HG03060 (cell line): Measurements from ENCODE around the gene LRP3.
"Not testable (repeated sequence)": the region's sequence is repeated elsewhere in the genome, so short reads cannot be mapped to it uniquely, and the experiment has no call there.

Experiments used
- ATAC-seq: cut with Tn5 transposase; IDR thresholded peaks from one replicate; pipeline ENCODE4 v1.9.1; 2021; ENCODE audit warnings: low read depth, moderate number of reproducible peaks; ENCODE audit not compliant: unreplicated experiment

LRP3 gene

GRCh38 chr19:33175886-33176669 is 18.1 kb upstream of the LRP3 start:
- no peak for ATAC-seq

GRCh38 chr19:33176670-33177416 is 17.3 kb upstream of the LRP3 start:
- peak; percentile 75 for ATAC-seq

- peak; percentile 12 for ATAC-seq
These were observed 16.6 kb upstream of the LRP3 start for GRCh38 chr19:33177417-33177979.

- ATAC-seq, result no peak
These were observed 7.5 kb upstream of the LRP3 start for GRCh38 chr19:33186431-33187182.

GRCh38 chr19:33187183-33187540 is 7.0 kb upstream of the LRP3 start:
- no peak for ATAC-seq

GRCh38 chr19:33189453-33189852 is 4.7 kb upstream of the LRP3 start:
- ATAC-seq, result no peak

- not testable (repeated sequence) for ATAC-seq
These were observed 3.0 kb upstream of the LRP3 start for GRCh38 chr19:33191092-33191491.

- no peak for ATAC-seq
These were observed 2.6 kb upstream of the LRP3 start for GRCh38 chr19:33191501-33191900.

GRCh38 chr19:33192010-33192409 is 2.1 kb upstream of the LRP3 start:
- no peak for ATAC-seq

- no peak for ATAC-seq
These were observed 763 bp upstream of the LRP3 start for GRCh38 chr19:33193269-33193864.

- no peak for ATAC-seq
These were observed 379 bp downstream of the LRP3 start for GRCh38 chr19:33194532-33194885.

- no peak for ATAC-seq
These were observed 935 bp downstream of the LRP3 start for GRCh38 chr19:33194886-33195644.

GRCh38 chr19:33195645-33196347 is 1.7 kb downstream of the LRP3 start:
- ATAC-seq, result no peak

GRCh38 chr19:33196446-33197193 is 2.5 kb downstream of the LRP3 start:
- ATAC-seq, result no peak

GRCh38 chr19:33197591-33198000 is 3.5 kb downstream of the LRP3 start:
- ATAC-seq, result no peak

GRCh38 chr19:33198169-33198568 is 4.0 kb downstream of the LRP3 start:
- ATAC-seq, result no peak

GRCh38 chr19:33199441-33200265 is 5.5 kb downstream of the LRP3 start:
- no peak for ATAC-seq

GRCh38 chr19:33201473-33201872 is 7.3 kb downstream of the LRP3 start:
- ATAC-seq, result no peak
